Dendritic cell treated with granulocyte-macrophage colony-stimulating factor and Interleukin-4, amounts not matched to agents 40 ng/mL and 50 ng/mL, for 4 days (primary cell): ENCODE measurements around the gene AKT2.

Source experiments
- H3K27ac Mint-ChIP-seq: one replicate; pipeline ENCODE4 v1.8.0; 2022; ENCODE audit warnings: mild to moderate bottlenecking, mixed read lengths
- H3K27me3 Mint-ChIP-seq: one replicate; pipeline ENCODE4 v1.8.0; 2022; ENCODE audit warnings: mild to moderate bottlenecking, mixed read lengths
- H3K36me3 Mint-ChIP-seq: one replicate; pipeline ENCODE4 v1.8.0; 2022; ENCODE audit warnings: low read depth, mixed read lengths
- H3K4me1 Mint-ChIP-seq: one replicate; pipeline ENCODE4 v1.8.0; 2022; ENCODE audit warnings: low read depth, mixed read lengths
- H3K4me3 Mint-ChIP-seq: one replicate; pipeline ENCODE4 v1.8.0; 2022; ENCODE audit warnings: mild to moderate bottlenecking, moderate library complexity, mixed read lengths
- H3K9me3 Mint-ChIP-seq: one replicate; pipeline ENCODE4 v1.8.0; 2022; ENCODE audit warnings: mixed read lengths
- intact Hi-C: fragments of 100-400 bp; cut with micrococcal nuclease; formaldehyde crosslinking; loops from one replicate; pipeline ENCODE4 v1.15.0; 2022

AKT2 gene

DNA sequence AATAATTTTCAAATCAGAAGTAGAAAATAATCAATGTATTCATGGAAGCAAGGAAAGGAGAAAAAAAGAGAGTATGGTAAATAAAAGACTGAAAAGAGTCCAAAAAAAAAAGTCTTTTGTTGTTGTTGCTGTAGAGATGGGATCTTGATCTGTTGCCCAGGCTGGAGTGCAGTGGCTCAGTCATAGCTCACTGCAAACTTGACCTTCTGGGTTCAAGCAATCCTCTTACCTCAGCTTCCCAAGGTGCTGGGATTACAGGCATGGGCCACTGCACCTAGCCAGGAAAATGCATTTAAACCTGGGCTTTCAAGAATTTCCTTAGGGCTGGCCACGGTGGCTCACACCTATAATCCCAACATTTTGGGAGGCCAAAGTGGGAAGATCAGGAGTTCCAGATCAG lies 100.9 kb downstream of the AKT2 start:
- Mint-ChIP-seq H3K4me1 (no peaks in the 10 kb centered on the region), H3K27ac (no peak overlapping the region), H3K4me3 (no peak overlapping the region), H3K9me3 (no peaks in the 10 kb centered on the region), H3K36me3 (no peaks in the 10 kb centered on the region), H3K27me3 (peaks cover 25% of the 10 kb centered on the region)
- intact Hi-C loops: no loop called here
